ENCODE data around the gene CNIH3.

The CNIH3 gene

GRCh38 chr1:224781800-224782199 lies 165.7 kb downstream of the CNIH3 start:
- no peak for DNase-seq

GRCh38 chr1:224782281-224783000 lies 166.3 kb downstream of the CNIH3 start:
- DNase-seq: no peak

GRCh38 chr1:224783006-224783651 lies 167.0 kb downstream of the CNIH3 start:
- DNase-seq: no peak

- DNase-seq: no peak
These were observed 168.3 kb downstream of the CNIH3 start for GRCh38 chr1:224784265-224785039.

- no peak for DNase-seq
These were observed 168.9 kb downstream of the CNIH3 start for GRCh38 chr1:224785040-224785328.

- no peak for DNase-seq
These were observed 169.5 kb downstream of the CNIH3 start for GRCh38 chr1:224785622-224786021.

GRCh38 chr1:224786533-224787250 lies 170.6 kb downstream of the CNIH3 start:
- DNase-seq: no peak

- DNase-seq: no peak
These were observed 173.2 kb downstream of the CNIH3 start for GRCh38 chr1:224789311-224789710.
